Lung (tissue), 12 donors: ENCODE results near the gene ATP5PF. TPM values are rescaled to one million over a fixed set of nuclear protein-coding genes. Genes with fewer than 3 reads are reported as not detected.

Experiments used
- ATAC-seq: fragments of 200-7000 bp; cut with Tn5 transposase; one replicate; pipeline ENCODE4 v1.9.1; 2020; ENCODE audit warnings: moderate number of reproducible peaks; ENCODE audit not compliant: insufficient read depth, low FRiP score
- DNase-seq, 3 donors: peaks; one replicate each; pipeline ENCODE4 v3.0.0-alpha.2; 2013 to 2017
- H3K27ac ChIP-seq, 2 donors: one replicate each; pipeline ENCODE4 v1.5.1; 2013; ENCODE audit warnings: mild to moderate bottlenecking in 2 of 2, moderate library complexity in 2 of 2, control low read depth in 1 of 2, inconsistent platforms in 1 of 2, low read depth in 1 of 2, low read length in 1 of 2
- H3K27me3 ChIP-seq, 3 donors: one replicate each; pipeline ENCODE4 v1.5.1; 2013; ENCODE audit warnings: low read length in 2 of 3; ENCODE audit not compliant: control insufficient read depth in 3 of 3, insufficient read depth in 3 of 3
- H3K36me3 ChIP-seq, 4 donors: one replicate each; pipeline ENCODE4 v1.5.1; 2013; ENCODE audit warnings: low read length in 4 of 4, mild to moderate bottlenecking in 1 of 4, moderate library complexity in 1 of 4; ENCODE audit not compliant: control insufficient read depth in 4 of 4, insufficient read depth in 4 of 4
- H3K4me1 ChIP-seq, 5 donors: one replicate each; pipeline ENCODE4 v1.5.1; 2013; ENCODE audit warnings: low read length in 5 of 5, mild to moderate bottlenecking in 2 of 5, moderate library complexity in 1 of 5; ENCODE audit not compliant: control insufficient read depth in 5 of 5, insufficient read depth in 5 of 5
- H3K4me3 ChIP-seq: one replicate; pipeline ENCODE4 v1.5.1; 2013; ENCODE audit warnings: mild to moderate bottlenecking, control low read depth, moderate library complexity
- H3K9ac ChIP-seq, 2 donors: one replicate each; pipeline ENCODE4 v1.5.1; 2013; ENCODE audit warnings: low read length in 2 of 2, control low read depth in 1 of 2; ENCODE audit not compliant: insufficient read depth in 1 of 2
- H3K9me3 ChIP-seq, 4 donors: one replicate each; pipeline ENCODE4 v1.5.1; 2013; ENCODE audit warnings: low read length in 3 of 4, mild to moderate bottlenecking in 1 of 4, moderate library complexity in 1 of 4; ENCODE audit not compliant: control insufficient read depth in 4 of 4, insufficient read depth in 3 of 4
- WGBS, 2 donors: extraction: QIAGEN DNeasy Blood & Tissue Kit; methylation state at CpG; one replicate each; pipeline ENCODE4 v1.1.7; 2013; 5-methylcytosine and 5-hydroxymethylcytosine counted together
- polyA plus RNA-seq, 2 donors: library from polyadenylated mRNA; stranded (reverse); fragments of 200-250 nt; gene quantifications; one replicate each; pipeline ENCODE4 v1.2.1, GENCODE V29; 2013
- total RNA-seq, 2 donors: library from RNA; depleted of rRNA in 1 of 2; stranded (reverse); fragments of >200 nt in 1 of 2; gene quantifications; one replicate each; pipeline ENCODE4 v1.2.1, GENCODE V29; 2014 to 2021
- TF ChIP-seq, protein P1 (sequence below): IDR thresholded peaks from 2 replicates; pipeline ENCODE4 v1.5.1; 2012; ENCODE audit warnings: mild to moderate bottlenecking; ENCODE audit errors: control extremely low read depth, extremely low read depth
- donor health status: control.
- donor health status: control.
- donor health status: Bipolar disorder and iron deficiency.
- donor health status: healthy.
- donor health status: DM: yes; HTN: yes; CAD: no.

Gene ATP5PF
- total and polyA plus RNA-seq, 4 donors, result 72.8 to 289 (median 133) TPM

DNA sequence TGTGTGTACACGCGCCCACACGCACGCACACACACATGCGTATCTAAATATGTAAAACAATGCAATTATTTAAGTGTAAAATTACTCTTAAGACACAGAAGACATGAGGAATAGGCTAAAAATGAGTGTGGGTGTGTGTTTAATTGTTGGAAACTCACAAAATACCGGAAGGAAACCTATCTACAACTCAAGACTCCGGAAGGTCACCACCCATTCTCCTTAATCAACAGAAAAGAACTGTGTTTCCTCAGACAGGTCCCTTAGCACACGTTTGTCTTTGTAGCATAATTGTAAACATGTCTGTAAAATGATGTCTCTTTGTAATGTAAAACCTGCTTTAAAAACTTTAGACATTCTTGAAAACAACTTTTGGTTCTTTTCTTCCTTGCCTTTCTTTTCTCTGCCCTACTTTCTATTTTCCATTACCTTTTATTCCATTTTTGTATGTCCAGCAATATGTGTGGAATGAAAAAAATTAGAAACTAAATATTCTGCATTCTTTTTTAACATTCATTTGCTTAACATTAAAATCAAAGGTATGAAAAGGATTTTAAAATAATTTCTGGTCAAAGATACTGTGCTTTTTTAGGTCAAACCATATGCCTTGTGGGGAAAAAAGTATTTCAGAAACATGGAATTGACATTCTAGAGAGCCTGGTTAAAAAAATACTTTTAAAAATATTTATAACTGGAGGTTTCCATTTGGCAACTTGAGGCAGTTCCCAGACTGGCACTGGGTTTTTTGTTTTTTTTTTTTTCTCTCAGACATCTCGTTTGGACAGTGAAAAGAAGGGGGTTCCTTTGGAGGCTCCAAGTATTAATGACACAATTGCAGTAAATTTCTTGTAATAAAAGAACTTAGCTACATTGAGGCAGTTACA lies 46.2 kb downstream of the ATP5PF start:
- TF ChIP-seq, protein P1, sequence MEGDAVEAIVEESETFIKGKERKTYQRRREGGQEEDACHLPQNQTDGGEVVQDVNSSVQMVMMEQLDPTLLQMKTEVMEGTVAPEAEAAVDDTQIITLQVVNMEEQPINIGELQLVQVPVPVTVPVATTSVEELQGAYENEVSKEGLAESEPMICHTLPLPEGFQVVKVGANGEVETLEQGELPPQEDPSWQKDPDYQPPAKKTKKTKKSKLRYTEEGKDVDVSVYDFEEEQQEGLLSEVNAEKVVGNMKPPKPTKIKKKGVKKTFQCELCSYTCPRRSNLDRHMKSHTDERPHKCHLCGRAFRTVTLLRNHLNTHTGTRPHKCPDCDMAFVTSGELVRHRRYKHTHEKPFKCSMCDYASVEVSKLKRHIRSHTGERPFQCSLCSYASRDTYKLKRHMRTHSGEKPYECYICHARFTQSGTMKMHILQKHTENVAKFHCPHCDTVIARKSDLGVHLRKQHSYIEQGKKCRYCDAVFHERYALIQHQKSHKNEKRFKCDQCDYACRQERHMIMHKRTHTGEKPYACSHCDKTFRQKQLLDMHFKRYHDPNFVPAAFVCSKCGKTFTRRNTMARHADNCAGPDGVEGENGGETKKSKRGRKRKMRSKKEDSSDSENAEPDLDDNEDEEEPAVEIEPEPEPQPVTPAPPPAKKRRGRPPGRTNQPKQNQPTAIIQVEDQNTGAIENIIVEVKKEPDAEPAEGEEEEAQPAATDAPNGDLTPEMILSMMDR, result no peak
- H3K27ac ChIP-seq, result peak overlapping the region in 1 of 2 donors; percentile 68
- DNase-seq, result peak in 2 of 3 donors; percentile 13 to 59

GRCh38 chr21:25687787-25688186 lies 46.9 kb downstream of the ATP5PF start:
- TF ChIP-seq, protein P1, result no peak

More for the DNA sequence above, 46.2 kb downstream of the ATP5PF start:
- no peaks in the 10 kb centered on the region for H3K36me3 ChIP-seq
- no peak overlapping the region for H3K4me3 ChIP-seq
- no peak for ATAC-seq
- 68 to 84% methylated on average over 9 of the region's 9 CpGs for WGBS, 2 donors
- H3K9me3 ChIP-seq, result no peaks in the 10 kb centered on the region
- H3K4me1 ChIP-seq, result peaks cover 0 to 6% (median 0%) of the 10 kb centered on the region in 5 donors
- H3K9ac ChIP-seq, result no peak overlapping the region
- H3K27me3 ChIP-seq, result no peaks in the 10 kb centered on the region

GRCh38 chr21:25682382-25682781 lies 52.3 kb downstream of the ATP5PF start:
- TF ChIP-seq, protein P1, result no peak
- DNase-seq, result no peak
- no peaks in the 10 kb centered on the region for H3K9me3 ChIP-seq
- no peak overlapping the region for H3K9ac ChIP-seq
- H3K27ac ChIP-seq, result no peak overlapping the region
- no peak overlapping the region for H3K4me3 ChIP-seq
- H3K36me3 ChIP-seq, result no peaks in the 10 kb centered on the region
- H3K4me1 ChIP-seq, result peaks cover 0 to 2% (median 0%) of the 10 kb centered on the region in 5 donors
- no peak for ATAC-seq
- H3K27me3 ChIP-seq, result no peaks in the 10 kb centered on the region
- WGBS, 2 donors, result 72 to 90% methylated on average over 9 of the region's 9 CpGs

More at GRCh38 chr21:25687787-25688186, 46.9 kb downstream of the ATP5PF start:
- ATAC-seq (no peak), DNase-seq (no peak)
- WGBS, 2 donors, result 71 to 86% methylated on average over 4 of the region's 4 CpGs
- Histone ChIP-seq H3K4me1 (peaks cover 0 to 6% (median 0%) of the 10 kb centered on the region in 5 donors), H3K9me3 (no peaks in the 10 kb centered on the region), H3K27me3 (no peaks in the 10 kb centered on the region), H3K27ac (peak overlapping the region in 1 of 2 donors; percentile 68), H3K4me3 (no peak overlapping the region), H3K36me3 (no peaks in the 10 kb centered on the region), H3K9ac (no peak overlapping the region)
